Ishikawa (cell line): ENCODE measurements around the gene CLNS1A.

Source experiments
- CEBPB ChIP-seq: IDR thresholded peaks from 2 replicates; pipeline ENCODE4 v1.6.1; 2012
- CREB1 ChIP-seq: IDR thresholded peaks from 2 replicates; pipeline ENCODE4 v1.6.1; 2012; ENCODE audit warnings: low read depth
- EGR1 ChIP-seq: IDR thresholded peaks from 2 replicates; pipeline ENCODE4 v1.6.1; 2012
- EP300 ChIP-seq: IDR thresholded peaks from 2 replicates; pipeline ENCODE4 v1.6.1; 2012; ENCODE audit warnings: borderline replicate concordance
- FOXM1 ChIP-seq: IDR thresholded peaks from 2 replicates; pipeline ENCODE4 v1.6.1; 2012; ENCODE audit warnings: low read depth, borderline replicate concordance
- MAX ChIP-seq: IDR thresholded peaks from 2 replicates; pipeline ENCODE4 v1.6.1; 2012
- NFIC ChIP-seq: IDR thresholded peaks from 2 replicates; pipeline ENCODE4 v1.6.1; 2012
- RAD21 ChIP-seq: IDR thresholded peaks from 2 replicates; pipeline ENCODE4 v1.6.1; 2012; ENCODE audit warnings: low read depth
- REST ChIP-seq: IDR thresholded peaks from 2 replicates; pipeline ENCODE4 v1.6.1; 2012; ENCODE audit warnings: low read depth, mild to moderate bottlenecking
- TAF1 ChIP-seq: IDR thresholded peaks from 2 replicates; pipeline ENCODE4 v1.6.1; 2012; ENCODE audit warnings: low read depth, mild to moderate bottlenecking
- TCF12 ChIP-seq: IDR thresholded peaks from 2 replicates; pipeline ENCODE4 v1.6.1; 2012; ENCODE audit warnings: low read depth
- TEAD4 ChIP-seq: IDR thresholded peaks from 2 replicates; pipeline ENCODE4 v1.6.1; 2012
- USF1 ChIP-seq: IDR thresholded peaks from 2 replicates; pipeline ENCODE4 v1.6.1; 2012
- YY1 ChIP-seq: IDR thresholded peaks from 2 replicates; pipeline ENCODE4 v1.6.1; 2012; ENCODE audit warnings: low read depth
- ZBTB7A ChIP-seq: IDR thresholded peaks from 2 replicates; pipeline ENCODE4 v1.6.1; 2012; ENCODE audit warnings: low read depth

The CLNS1A gene

GRCh38 chr11:77611921-77612320 is 25.7 kb downstream of the CLNS1A start:
- TF ChIP-seq TCF12 (no peak), FOXM1 (no peak), YY1 (no peak), CEBPB (no peak), MAX (no peak), REST (no peak), EP300 (no peak), ZBTB7A (no peak), USF1 (no peak), EGR1 (no peak), TAF1 (no peak), RAD21 (no peak), CREB1 (no peak), TEAD4 (no peak)

- TF ChIP-seq YY1: no peak
- TF ChIP-seq NFIC: no peak
- no peak for TF ChIP-seq EP300
- no peak for TF ChIP-seq MAX
- no peak for TF ChIP-seq FOXM1
- TF ChIP-seq USF1: no peak
- TF ChIP-seq ZBTB7A: no peak
- no peak for TF ChIP-seq TEAD4
- no peak for TF ChIP-seq REST
- TF ChIP-seq RAD21: no peak
- TF ChIP-seq EGR1: no peak
- no peak for TF ChIP-seq TAF1
- no peak for TF ChIP-seq TCF12
- no peak for TF ChIP-seq CEBPB
- TF ChIP-seq CREB1: no peak
Observed at GRCh38 chr11:77609234-77609633, 28.4 kb downstream of the CLNS1A start.

GRCh38 chr11:77604281-77604680 is 33.3 kb downstream of the CLNS1A start:
- TF ChIP-seq EGR1: no peak
- no peak for TF ChIP-seq RAD21

GRCh38 chr11:77602381-77603088 is 35.1 kb downstream of the CLNS1A start:
- TF ChIP-seq TEAD4: peak; percentile 81
- peak; percentile 81; the same call in 1 of the 2 replicates for TF ChIP-seq CEBPB
- no peak for TF ChIP-seq EGR1
- TF ChIP-seq USF1: no peak
- TF ChIP-seq REST: no peak
- TF ChIP-seq RAD21: no peak
- TF ChIP-seq NFIC: peak; percentile 28; the same call in 1 of the 2 replicates
- no peak for TF ChIP-seq ZBTB7A
- TF ChIP-seq FOXM1: no peak
- peak; percentile 65; the same call in 1 of the 2 replicates for TF ChIP-seq EP300
- TF ChIP-seq CREB1: no peak
- TF ChIP-seq TCF12: peak; percentile 65
